Forelimb muscle (tissue), 1 donor: ENCODE measurements around the gene SETX. TPM values are rescaled to one million over a fixed set of nuclear protein-coding genes. Genes with fewer than 3 reads are reported as not detected.

Experiments used
- DNase-seq: peaks from one replicate; pipeline ENCODE4 v3.0.0-alpha.2; 2013; ENCODE audit warnings: low read depth
- polyA plus RNA-seq: library from polyadenylated mRNA; unstranded; fragments of 120-200 nt; gene quantifications from one replicate; pipeline ENCODE4 v1.2.1, GENCODE V29; 2013; ENCODE audit not compliant: insufficient read length

SETX gene
- polyA plus RNA-seq, 1 donor, result 28.5 TPM

DNA sequence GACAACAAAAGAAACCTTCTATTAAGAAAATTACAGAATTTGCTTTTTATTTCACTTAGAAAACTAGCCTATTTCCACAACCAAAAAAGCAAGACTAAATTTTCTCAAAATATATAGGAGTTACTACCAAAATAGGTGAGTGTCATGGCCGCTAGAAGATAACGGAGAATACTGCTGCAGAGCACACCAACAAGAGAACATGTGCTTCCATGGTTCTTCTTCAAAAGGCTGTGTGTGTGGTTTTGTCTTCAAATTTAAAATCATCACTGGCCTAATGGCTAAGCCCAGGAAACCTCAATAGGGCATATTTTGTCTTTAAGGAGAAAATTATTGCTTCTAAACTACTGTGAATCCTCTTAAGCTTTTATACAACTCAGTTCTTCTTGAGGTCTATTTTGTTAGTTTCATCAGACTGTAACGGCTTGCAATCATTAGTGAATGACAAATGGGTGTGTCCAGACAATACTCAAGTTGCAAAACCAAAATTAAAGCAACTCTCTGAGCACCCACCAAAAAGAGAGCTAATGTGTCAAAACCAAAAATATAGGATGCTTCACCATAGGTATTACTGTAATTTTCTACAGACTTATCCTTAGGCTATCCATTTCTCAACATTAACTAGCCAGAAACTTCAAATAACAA is 3.3 kb downstream of the SETX start:
- DNase-seq, result no peak

DNA sequence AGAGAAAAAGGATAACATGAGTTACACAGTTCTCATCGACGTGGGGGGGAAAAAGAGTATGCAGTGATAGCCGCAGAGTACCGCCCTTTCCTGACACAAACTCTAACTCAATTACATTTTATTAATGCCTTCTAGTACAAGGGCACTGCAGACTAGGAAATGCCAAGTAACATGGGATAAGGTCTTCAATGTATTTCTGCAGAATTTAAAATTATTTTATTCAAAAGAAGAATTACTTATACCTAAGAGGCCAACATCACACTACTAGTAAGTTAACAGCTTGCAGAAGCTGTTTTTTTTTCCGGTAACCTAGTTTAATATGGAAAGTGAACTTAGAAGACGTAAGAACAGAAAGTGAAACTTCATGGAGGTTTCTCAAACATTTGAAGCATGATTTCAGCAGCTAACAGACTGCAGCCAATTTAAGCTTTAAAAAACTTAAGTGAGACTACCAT is 3.9 kb downstream of the SETX start:
- no peak for DNase-seq

DNA sequence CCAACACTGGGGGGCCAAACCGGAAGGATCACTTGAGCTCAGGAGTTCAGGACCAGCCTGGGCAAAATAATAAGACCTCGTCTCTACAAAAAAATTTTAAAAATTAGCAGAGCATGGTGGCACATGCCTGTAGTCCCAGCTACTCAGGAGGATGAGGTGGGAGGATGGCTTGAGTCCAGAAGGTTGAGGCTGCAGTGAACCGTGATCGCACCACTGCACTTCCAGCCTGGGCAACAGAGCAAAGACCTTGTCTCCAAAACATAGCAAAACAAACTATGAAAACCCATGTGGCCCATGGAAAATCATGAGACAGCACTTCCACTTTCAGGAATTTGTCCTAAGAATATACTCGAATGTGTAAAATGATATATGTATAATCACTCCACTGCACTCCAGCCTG is 6.1 kb downstream of the SETX start:
- DNase-seq, result no peak

DNA sequence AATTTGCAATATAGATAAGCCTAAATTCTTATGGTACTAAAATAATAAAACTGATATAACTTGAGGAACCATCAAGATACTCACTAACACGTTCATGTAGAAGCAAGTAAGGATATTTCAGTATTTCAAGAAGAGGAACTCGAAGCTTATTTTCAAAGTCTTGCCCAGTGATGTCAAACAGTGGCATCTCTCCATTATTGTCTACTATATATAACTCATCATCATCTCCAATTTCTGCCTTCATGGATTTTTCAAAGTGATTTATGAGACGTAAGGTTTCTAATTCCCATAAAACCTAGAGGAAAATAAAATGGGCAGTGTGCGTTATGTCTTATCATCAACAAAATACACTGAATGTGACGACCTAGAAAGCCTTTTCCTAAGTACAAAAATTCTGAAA is 8.6 kb downstream of the SETX start:
- DNase-seq, result no peak

DNA sequence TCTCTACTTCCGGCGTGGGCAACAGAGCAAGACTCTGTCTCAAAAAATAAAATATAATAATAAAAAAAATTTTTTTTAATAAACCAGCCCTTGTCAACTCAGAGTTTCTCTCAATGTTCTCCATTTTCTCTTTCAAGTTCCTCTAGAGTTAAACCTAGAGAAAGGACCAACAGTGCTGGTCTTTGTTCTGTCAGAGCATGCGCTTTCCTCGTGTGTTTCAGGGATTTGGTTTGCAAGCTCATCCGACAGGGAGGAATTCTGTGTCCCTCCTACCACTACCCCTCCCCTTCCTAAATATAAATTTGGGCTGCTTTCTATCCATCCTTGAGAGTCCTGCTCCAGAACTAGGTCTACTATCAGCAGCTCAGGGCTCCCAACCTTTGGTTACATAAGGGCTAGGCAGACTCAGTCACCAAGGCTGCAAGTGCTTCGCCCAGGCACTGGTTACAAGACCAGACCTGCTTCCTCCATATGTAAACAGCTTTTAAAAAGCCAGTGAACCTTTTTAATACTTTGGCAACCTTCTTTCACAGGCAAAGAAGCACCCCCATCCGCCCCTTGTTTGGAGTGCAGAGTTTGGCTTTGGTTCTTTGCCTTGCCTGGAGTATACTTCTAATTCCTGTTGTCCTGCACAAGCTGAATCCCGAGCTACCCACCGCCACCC is 13.5 kb downstream of the SETX start:
- DNase-seq, result no peak

DNA sequence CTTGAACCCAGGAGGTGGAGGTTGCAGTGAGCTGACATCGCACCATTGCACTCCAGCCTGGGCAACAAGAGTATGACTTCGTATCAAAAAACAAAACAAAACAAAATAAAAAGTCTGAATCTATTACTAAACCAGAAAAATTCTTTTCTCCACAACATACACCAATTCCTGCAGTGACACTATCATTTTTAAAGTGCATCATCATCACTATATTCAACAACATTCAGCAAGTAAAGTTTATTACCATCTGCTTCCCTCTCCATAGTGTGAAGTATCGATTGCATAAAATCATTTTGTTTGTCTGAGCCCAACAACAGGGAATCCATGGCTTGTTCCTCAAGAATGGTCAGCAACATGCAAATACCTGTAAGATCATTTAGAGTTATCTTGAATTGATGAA is 20.4 kb downstream of the SETX start:
- DNase-seq, result no peak

DNA sequence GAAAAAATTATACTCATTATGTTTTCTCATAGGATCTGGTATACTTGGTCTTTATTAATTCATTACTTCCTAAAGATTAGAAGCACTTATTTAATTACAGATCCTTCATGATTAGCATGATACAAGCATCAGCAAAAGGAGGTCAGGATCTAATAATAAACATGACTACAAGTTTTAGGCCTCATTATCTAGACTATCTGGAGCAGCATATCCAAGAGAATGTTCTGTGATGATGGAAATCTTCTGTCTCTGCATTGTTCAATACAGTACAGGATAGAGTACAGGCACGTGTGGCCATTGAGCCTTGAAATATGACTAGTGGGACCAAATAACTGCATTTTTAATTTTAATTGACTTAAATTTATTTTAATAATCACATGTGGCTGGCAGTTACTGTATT is 21.2 kb downstream of the SETX start:
- no peak for DNase-seq

DNA sequence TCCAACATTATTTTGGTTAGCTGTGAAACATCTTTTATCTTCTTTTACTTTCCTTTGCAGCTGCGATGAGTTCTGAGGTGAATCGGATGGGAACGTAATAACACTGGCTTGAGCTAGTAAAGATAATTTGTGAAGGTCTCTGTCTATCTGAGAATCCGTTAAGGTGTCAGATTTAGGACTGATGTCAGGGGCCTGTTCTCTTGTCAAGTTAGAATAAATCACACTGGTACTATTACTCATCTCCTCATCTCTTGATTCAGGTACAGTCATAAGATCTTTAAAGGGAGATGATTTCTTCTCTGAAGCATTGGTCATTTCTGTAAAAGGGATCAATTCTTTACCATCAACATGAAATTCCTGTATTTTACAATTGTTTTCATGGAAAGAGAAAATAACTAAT is 26.2 kb downstream of the SETX start:
- DNase-seq, result no peak

DNA sequence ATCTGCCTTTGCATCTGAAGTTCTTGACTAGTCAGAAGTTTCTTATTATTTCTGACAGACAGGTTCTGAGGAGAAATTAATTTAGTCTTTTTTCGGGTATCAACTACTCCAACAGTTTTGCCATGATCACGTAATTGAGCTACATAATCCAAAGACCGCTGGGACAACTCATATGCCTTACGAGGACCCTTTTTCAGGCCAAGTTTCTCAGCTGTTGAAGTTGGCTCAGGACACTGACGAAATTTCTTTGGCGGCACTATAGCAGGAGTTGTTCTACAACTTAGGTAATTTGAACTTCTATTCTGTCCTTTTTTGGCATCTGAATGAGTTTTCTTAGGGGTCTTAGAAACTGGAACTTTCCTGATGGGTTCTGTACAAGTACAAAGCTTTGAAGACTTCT is 27.2 kb downstream of the SETX start:
- DNase-seq, result no peak

DNA sequence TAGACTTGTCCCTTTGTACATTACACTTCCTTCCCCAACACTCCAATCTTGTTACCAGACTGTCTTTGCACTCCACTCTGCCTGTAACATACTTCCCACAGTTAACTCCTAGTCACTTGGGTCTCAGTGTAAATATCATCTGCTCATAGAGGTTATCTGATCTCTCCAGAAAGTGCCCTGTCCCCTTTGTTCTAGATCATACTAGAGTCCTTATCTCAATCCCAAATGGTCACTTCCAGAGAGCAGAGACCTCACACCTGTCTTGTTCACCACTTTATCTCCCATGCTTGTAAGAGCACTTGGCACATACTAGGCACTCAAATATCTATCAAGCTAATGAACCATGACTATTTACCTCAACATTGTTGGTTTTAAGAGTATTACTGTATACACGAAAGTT is 30.4 kb downstream of the SETX start:
- DNase-seq, result no peak

DNA sequence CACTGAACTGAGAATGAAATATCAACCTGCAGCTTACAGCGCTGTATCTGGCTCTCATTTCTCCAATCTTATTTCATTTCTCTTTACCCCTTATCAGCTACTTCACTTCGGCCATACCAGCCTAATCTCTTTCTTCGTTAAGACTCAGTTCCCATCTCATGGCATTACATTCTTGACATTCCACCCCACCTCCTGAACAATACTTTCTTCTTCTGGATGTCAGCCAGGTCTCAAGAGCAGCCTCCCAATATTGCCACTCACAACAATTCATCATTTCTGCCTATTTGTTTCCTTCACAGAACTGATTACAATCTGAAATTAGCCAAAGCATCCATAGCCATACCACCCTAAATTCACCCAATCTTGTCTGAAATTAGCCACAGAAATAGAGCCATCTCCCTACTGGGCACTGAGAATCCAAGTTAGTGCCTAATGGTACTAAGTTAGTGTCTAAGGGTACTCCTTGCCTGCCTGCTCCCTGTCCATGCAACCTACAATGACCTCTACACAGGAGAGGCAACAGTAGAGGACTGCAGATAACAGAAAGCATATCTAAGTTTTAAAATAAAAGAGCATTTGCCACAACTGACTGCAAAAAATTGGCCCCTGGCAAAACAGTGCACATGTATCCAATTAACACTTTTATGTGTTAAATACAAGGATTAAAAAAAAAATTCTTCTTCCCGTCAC is 35.2 kb downstream of the SETX start:
- no peak for DNase-seq

DNA sequence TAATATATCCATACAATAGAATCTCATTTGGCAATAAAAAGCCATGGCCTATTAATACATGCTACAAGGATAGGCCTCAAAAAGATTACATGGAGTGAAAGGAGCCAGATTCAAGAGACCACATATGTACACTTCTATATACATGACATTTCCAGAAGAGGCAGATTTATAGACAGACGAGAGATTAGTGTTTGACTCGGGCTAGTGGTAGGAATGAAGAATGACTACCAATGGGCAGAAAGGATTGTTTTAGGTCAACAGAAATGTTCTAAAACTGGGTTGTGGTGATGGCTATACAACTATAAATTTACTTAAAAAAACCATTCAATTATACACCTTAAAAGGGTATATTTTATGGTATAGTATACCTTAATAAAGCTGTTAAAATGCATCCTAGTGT is 41.9 kb downstream of the SETX start:
- no peak for DNase-seq

DNA sequence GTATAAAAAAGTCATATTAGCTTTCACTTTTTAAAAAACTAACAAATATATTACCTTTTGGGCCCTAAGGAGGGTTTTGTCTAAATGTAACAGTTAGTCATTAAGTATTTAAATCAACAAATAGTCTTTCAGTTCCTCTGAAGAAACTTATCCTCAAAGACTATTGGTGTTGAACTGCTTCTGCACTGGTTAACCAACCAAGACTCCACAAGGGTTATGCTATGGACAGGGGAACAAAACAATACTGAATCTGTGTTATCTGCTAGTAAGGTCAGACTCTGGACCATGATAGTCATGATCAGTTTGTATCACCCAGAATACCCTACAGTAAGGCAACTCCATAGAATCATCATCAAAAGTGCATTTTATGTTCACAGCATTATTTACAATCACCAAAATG is 42.4 kb downstream of the SETX start:
- DNase-seq, result no peak

DNA sequence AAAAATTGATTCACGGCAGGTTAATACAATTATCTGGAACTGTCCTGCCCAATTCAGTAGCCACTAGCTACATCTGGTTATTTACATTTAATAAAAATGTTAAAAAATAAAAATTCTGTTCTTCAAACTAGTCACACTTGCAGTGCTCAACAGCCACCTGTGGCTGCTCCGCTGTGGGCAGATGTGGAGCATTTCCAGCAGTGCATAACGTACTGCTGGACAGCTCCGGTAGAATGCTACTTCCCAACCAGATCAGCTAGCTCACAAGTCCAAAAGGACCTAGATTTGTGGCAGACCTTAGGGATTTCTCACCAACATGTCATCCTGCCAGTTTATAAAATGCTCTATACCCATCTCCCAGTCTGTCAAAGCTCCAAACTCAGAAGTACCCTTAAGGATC is 42.8 kb downstream of the SETX start:
- DNase-seq, result no peak

DNA sequence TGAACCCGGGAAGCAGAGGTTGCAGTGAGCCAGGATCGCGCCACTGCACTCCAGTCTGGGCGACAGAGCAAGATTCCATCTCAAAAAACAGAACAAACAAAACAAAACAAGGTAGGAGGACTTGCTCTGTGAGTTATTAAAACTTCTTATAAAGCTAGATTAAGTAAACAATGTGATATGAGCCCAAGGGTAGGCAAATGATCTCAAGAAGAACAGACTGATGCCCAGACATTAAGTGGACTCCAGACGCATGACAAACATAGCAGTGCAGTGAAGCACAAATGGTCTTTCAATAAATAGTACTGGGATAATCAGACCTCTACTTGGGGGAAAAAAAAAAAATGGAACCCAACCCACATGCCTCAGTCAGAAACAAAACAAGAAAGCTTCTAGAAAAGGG is 45.7 kb downstream of the SETX start:
- no peak for DNase-seq

DNA sequence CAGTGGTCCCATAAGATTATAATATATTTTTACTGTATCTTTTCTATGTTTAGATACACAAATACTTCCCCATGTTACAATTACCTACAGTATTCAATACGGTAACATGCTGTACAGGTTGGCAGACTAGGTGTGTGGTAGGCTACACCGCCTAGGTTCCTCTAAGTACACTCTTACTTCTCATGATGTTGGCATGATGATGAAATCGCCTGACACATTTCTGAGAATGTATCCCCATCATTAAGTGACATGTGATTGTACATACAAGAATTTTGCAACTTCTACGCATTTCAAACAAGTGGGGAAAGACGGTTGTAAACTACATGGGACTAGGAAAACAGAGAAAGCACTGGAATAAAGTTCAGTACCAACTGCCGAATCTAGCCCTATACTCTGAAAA is 53.3 kb downstream of the SETX start:
- DNase-seq, result no peak

DNA sequence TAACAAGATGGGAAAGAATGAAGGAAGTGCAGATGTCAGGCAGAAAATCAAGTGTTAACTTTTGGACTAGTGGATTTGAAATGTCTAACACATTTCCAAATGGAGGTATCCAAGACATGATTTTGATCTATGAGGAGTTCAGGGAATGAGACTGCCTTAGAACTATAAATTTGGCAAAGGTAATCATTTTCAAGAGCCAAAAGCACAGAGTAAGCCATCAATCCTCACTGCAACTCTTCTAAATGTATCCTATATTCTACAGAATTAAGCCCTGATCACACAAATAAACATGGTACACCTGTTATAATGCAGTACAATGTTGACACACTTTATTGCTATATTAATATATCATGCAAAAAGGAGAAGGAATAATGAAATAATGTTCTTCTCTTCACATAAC is 55.6 kb downstream of the SETX start:
- DNase-seq, result peak; percentile 53

DNA sequence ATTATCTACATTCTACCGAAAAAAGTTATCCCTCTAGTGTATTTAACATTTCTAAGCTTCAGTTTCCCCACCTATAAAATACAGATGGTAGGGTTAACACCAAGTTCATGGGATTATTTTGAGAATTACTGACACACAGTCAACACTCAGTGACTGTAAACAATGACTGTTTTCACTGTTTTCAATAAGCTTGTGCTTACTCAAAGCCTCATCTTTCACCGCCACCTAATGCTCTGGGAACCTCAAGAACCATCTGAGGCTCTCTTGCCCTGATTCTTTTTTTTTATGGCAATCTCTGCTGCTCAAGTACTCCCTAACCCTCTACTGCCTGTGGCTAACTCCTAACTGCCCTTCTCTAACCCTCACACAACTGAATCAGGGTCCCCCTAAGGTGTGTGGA is 59.6 kb downstream of the SETX start:
- DNase-seq, result no peak

DNA sequence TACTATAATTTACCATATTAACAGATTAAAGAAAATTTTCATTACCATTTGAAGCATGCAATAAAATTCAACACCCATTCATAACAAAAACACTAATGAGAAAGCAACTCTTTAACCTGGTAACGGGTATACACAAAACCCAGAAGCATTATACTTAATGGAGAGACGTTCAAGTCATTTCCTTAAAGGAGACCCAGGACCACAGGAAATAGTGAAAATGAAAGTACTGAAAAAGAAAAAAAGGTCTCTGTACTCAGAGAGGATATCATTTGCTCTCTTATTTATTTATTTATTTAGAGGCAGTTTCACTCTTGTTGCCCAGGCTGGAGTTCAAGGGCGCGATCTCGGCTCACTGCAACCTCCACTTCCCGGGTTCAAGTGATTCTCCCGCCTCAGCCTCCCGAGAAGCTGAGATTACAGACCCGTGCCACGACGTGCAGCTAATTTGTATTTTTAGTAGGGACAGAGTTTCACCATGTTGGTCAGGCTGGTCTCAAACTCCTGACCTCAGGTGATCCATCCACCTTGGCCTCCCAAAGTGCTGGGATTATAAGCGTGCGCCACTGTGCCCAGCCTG is 61.6 kb downstream of the SETX start:
- DNase-seq, result no peak

DNA sequence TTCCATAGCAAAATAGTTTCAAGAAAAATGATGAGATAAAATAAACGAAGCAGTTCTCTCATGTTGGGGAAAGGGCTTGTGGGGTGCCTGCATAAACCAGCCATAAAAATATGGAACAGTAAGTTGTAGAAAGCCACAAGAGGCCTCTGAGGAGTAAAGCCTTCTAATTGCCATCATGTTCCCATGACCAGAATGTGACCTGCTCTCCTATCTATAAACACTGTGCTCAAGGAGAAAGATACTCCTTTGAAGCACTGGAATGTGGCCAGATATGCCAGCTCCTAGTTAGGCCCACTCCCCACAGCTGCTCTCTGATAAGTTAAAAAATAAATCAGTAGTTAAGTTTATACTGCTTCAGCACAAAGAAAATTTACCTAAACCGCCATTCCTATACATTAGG is 65.8 kb downstream of the SETX start:
- no peak for DNase-seq

DNA sequence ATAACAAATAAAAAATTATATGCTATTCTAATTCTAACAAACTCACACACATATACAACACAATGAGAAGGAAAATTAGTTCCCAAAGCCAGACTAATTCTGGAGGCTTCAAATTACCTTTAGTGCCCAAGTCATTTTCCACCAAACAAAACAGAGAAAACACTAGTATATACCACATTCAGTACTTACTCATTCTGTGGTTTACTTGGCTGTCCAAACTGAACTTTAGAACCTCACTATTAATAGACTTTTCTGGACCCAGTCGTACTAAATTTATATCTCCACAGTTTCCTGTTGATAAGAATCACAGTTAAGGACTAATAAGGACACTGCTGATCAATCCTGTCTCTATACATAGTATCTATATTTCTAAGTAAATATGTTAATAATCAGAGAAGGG is 66.4 kb downstream of the SETX start:
- DNase-seq, result no peak

DNA sequence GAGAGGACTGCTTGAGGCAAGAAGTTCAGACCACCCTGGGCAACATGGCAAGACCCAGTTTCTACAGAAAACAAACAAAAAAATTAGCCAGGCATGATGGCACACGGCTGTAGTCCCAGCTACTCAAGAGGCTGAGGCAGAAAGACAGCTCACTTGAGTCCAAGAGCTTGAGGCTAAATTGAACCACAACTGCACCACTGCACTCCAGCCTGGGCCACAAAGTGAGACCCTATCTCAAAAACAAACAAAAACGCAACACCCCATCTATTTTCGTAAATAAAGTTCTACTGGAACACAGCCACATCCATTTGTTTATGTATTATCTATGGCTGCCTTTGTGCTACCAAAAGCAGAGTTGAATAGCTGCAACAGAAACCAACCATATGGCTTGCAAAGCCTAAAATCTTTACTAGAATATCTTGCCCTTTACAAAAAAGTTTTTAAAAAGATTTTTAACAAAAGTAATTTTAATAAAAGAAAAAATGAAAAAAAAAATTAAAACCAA is 67.5 kb downstream of the SETX start:
- DNase-seq, result no peak

DNA sequence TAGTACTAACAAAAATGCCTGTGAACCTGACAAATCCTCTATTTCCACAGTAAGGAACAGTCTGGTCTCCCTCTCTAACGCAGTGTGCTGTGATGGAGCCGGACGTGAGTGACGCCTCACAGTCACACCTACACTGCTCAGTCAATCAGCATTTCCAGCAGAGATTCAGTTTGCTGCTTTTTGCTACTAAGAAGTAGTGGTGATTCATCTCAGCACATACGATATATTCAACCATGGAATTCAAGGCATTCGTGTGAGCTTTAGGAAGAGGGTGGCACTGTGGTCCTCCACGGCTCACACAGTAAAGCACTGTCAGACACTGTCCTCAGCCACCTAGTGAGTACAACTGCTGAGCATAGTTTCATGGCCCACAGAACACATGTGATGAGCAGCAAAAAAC is 70.9 kb downstream of the SETX start:
- no peak for DNase-seq
